Uterus (tissue), 4 donors: Measurements from ENCODE around the gene ELANE. TPM values are rescaled to one million over a fixed set of nuclear protein-coding genes. Genes with fewer than 3 reads are reported as not detected.

Source experiments
- DNase-seq, 2 donors: peaks; one replicate each; pipeline ENCODE4 v3.0.0-alpha.2; 2019 to 2020
- H3K27ac ChIP-seq, 2 donors: fragments of 200-600 bp; sonication (generic); 1 replicate in 1 of 2; 2 replicates in 1 of 2; pipeline ENCODE4 v1.5.1; 2016 to 2018
- H3K27me3 ChIP-seq, 2 donors: fragments of 200-600 bp; sonication (generic); one replicate each; pipeline ENCODE4 v1.5.1; 2018 to 2019; ENCODE audit warnings: control low read depth in 1 of 2
- H3K36me3 ChIP-seq, 2 donors: fragments of 200-600 bp; sonication (generic); one replicate each; pipeline ENCODE4 v1.5.1; 2019; ENCODE audit warnings: control low read depth in 1 of 2
- H3K4me1 ChIP-seq, 2 donors: fragments of 200-600 bp; sonication (generic); one replicate each; pipeline ENCODE4 v1.5.1; 2018 to 2019; ENCODE audit warnings: control low read depth in 1 of 2
- H3K4me3 ChIP-seq, 2 donors: fragments of 200-600 bp; sonication (generic); 1 replicate in 1 of 2; 2 replicates in 1 of 2; pipeline ENCODE4 v1.5.1; 2018 to 2019; ENCODE audit warnings: mild to moderate bottlenecking in 1 of 2
- H3K9me3 ChIP-seq, 2 donors: fragments of 200-600 bp; sonication (generic); one replicate each; pipeline ENCODE4 v1.5.1; 2019; ENCODE audit warnings: control low read depth in 1 of 2
- POLR2A ChIP-seq, 2 donors: fragments of 450-650 bp; IDR thresholded peaks; one replicate each; pipeline ENCODE4 v1.6.1; 2016; ENCODE audit warnings: antibody characterized with exemption in 2 of 2, mild to moderate bottlenecking in 1 of 2, moderate library complexity in 1 of 2
- intact Hi-C: fragments of 100-400 bp; cut with DNase I; formaldehyde crosslinking; loops from one replicate; pipeline ENCODE4 v1.15.1; 2023; ENCODE audit warnings: low total_unique reads
- total RNA-seq, 4 donors: library from RNA; depleted of rRNA in 3 of 4; stranded (reverse); fragments of >200 nt in 3 of 4; gene quantifications; one replicate each; pipeline versions ENCODE4 v1.1.0 to v1.2.4, GENCODE V29; 2014 to 2023
- TF ChIP-seq, protein P1 (sequence below), 4 experiments: fragments of 200-600 bp in 2 of 4; fragments of 450-650 bp in 2 of 4; sonication (generic) in 2 of 4; IDR thresholded peaks; one replicate each; pipeline ENCODE4 v1.5.1; 2016 to 2019; ENCODE audit warnings: antibody characterized with exemption in 4 of 4, mild to moderate bottlenecking in 2 of 4, moderate library complexity in 1 of 4
- donor health status: DM: yes; HTN: yes; CAD: no.

The ELANE gene
- total RNA-seq, 4 donors from 2014 or later, result 3.4 TPM; not detected in 3

DNA sequence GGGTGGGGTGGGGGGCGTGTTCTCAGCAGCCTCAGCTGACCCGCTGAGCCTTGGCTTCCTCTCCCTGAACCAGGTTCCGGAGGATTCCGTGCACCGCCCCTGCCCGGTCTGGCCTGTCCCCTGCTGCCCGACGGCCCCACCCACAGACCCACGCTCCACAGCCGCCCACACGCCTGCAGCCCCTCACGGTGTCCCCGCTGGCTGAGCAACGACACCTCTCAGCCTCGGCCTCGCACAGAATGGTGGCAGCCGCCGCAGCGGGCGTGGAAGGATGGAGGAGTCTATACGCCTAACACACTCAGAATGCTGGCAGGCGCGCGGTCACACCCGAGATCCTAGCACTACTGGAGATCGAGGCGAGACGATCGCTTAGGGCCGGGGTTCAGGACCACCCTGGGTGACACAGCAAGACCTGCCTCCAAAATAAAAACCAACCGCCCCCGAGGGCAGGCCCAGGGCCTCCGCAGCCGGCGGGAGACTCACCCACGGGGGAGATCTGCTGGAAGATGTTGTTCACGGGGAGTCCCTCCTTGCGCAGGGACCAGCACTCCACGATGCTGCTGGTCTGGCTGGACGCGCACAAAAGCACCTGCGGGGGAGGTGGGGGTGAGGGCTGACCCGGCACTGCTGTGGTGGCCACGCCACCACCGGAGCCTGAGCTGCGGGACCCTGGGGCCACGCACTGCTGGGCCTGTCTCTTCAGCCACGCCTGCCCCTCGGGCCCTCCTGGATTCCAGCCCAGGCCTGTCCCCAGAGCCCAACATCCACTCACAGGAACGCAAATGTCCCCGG lies 32.5 kb downstream of the ELANE start:
- H3K36me3 ChIP-seq, result no peaks in the 10 kb centered on the region
- no peak overlapping the region for H3K27ac ChIP-seq
- intact Hi-C loops, result no loop called here
- no peaks in the 10 kb centered on the region for H3K4me1 ChIP-seq
- no peak for DNase-seq
- H3K27me3 ChIP-seq, result no peaks in the 10 kb centered on the region
- TF ChIP-seq, protein P1, sequence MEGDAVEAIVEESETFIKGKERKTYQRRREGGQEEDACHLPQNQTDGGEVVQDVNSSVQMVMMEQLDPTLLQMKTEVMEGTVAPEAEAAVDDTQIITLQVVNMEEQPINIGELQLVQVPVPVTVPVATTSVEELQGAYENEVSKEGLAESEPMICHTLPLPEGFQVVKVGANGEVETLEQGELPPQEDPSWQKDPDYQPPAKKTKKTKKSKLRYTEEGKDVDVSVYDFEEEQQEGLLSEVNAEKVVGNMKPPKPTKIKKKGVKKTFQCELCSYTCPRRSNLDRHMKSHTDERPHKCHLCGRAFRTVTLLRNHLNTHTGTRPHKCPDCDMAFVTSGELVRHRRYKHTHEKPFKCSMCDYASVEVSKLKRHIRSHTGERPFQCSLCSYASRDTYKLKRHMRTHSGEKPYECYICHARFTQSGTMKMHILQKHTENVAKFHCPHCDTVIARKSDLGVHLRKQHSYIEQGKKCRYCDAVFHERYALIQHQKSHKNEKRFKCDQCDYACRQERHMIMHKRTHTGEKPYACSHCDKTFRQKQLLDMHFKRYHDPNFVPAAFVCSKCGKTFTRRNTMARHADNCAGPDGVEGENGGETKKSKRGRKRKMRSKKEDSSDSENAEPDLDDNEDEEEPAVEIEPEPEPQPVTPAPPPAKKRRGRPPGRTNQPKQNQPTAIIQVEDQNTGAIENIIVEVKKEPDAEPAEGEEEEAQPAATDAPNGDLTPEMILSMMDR (IDR thresholded peaks at IDR 0.05), result no peak
- no peak for TF ChIP-seq POLR2A (IDR thresholded peaks at IDR 0.05)
- no peaks in the 10 kb centered on the region for H3K9me3 ChIP-seq
- no peak overlapping the region for H3K4me3 ChIP-seq

GRCh38 chr19:885536-886224 lies 33.6 kb downstream of the ELANE start:
- intact Hi-C loops, result no loop called here
- H3K4me3 ChIP-seq, result no peak overlapping the region
- DNase-seq, result no peak
- TF ChIP-seq, protein P1 (IDR thresholded peaks at IDR 0.05), result no peak
- no peak for TF ChIP-seq POLR2A (IDR thresholded peaks at IDR 0.05)
- H3K27ac ChIP-seq, result no peak overlapping the region
- no peaks in the 10 kb centered on the region for H3K4me1 ChIP-seq
- H3K36me3 ChIP-seq, result no peaks in the 10 kb centered on the region
- H3K27me3 ChIP-seq, result no peaks in the 10 kb centered on the region
- H3K9me3 ChIP-seq, result no peaks in the 10 kb centered on the region

DNA sequence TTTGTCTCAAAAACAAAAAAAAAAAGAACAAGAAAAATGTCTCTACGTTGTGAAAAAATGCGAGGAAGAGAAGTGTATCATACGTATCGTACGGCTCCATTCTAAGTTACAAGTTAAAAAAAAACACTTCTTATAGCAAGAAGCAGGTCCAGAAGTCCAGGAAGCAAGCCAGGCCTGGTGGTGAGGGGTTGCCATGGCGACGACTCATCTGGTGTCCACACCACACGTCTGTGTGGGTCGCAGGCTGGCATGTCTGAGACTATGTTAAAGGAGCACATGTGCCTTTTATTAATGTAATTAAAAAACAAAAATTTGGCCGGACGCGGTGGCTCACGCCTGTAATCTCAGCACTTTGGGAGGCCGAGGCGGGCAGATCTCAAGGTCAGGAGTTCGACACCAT lies 35.0 kb downstream of the ELANE start:
- H3K27ac ChIP-seq, result no peak overlapping the region
- no peaks in the 10 kb centered on the region for H3K4me1 ChIP-seq
- no peak overlapping the region for H3K4me3 ChIP-seq
- H3K9me3 ChIP-seq, result no peaks in the 10 kb centered on the region
- H3K36me3 ChIP-seq, result no peaks in the 10 kb centered on the region
- intact Hi-C loops, result no loop called here
- TF ChIP-seq POLR2A (IDR thresholded peaks at IDR 0.05), result no peak
- TF ChIP-seq, protein P1 (IDR thresholded peaks at IDR 0.05), result no peak
- no peaks in the 10 kb centered on the region for H3K27me3 ChIP-seq
- DNase-seq, result no peak

- Histone ChIP-seq H3K27me3 (no peaks in the 10 kb centered on the region), H3K27ac (no peak overlapping the region), H3K4me1 (no peaks in the 10 kb centered on the region), H3K9me3 (no peaks in the 10 kb centered on the region), H3K4me3 (no peak overlapping the region), H3K36me3 (no peaks in the 10 kb centered on the region)
- intact Hi-C loops, result no loop called here
- DNase-seq, result no peak
- TF ChIP-seq, protein P1 (IDR thresholded peaks at IDR 0.05), result no peak
- no peak for TF ChIP-seq POLR2A (IDR thresholded peaks at IDR 0.05)
Measured at GRCh38 chr19:887599-887998, 35.5 kb downstream of the ELANE start.
